Rectal smooth muscle tissue (tissue), 1 donor: ENCODE data around the gene DPYSL3.

Experiments used
- H3K27ac ChIP-seq: one replicate; pipeline ENCODE4 v1.7.0; 2013; ENCODE audit warnings: low read depth, low read length, inconsistent platforms
- H3K27me3 ChIP-seq: one replicate; pipeline ENCODE4 v1.7.0; 2013; ENCODE audit warnings: low read length; ENCODE audit not compliant: control insufficient read depth, insufficient read depth
- H3K36me3 ChIP-seq: one replicate; pipeline ENCODE4 v1.7.0; 2013; ENCODE audit warnings: low read length; ENCODE audit not compliant: control insufficient read depth, insufficient read depth
- H3K4me1 ChIP-seq: one replicate; pipeline ENCODE4 v1.7.0; 2013; ENCODE audit warnings: low read length; ENCODE audit not compliant: control insufficient read depth, insufficient read depth
- H3K4me3 ChIP-seq: one replicate; pipeline ENCODE4 v1.7.0; 2013; ENCODE audit warnings: low read length
- H3K9ac ChIP-seq: one replicate; pipeline ENCODE4 v1.7.0; 2013; ENCODE audit warnings: low read length

The DPYSL3 gene

DNA sequence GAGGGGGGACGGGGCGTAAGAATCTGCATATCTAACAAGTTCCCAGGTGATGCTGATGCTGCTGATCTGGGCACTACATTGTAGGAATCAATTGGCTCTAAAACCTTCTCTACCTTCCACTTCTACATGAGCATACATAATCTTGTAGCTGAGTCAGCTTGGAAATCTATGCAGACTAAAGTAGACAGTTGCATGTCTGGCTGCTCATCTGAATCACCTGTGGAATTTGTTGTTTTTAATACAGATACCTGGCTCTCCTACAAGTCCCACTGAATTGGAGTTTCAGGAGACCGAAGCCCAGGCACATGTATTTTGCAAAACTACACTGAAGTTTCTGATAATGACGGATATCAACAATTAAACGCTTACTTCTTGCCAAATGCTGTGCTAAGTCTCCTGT lies 161.4 kb downstream of the DPYSL3 start:
- no peak overlapping the region for H3K27ac ChIP-seq
- no peaks in the 10 kb centered on the region for H3K36me3 ChIP-seq
- no peaks in the 10 kb centered on the region for H3K4me1 ChIP-seq
- H3K27me3 ChIP-seq = no peaks in the 10 kb centered on the region
- no peak overlapping the region for H3K4me3 ChIP-seq
- no peak overlapping the region for H3K9ac ChIP-seq

DNA sequence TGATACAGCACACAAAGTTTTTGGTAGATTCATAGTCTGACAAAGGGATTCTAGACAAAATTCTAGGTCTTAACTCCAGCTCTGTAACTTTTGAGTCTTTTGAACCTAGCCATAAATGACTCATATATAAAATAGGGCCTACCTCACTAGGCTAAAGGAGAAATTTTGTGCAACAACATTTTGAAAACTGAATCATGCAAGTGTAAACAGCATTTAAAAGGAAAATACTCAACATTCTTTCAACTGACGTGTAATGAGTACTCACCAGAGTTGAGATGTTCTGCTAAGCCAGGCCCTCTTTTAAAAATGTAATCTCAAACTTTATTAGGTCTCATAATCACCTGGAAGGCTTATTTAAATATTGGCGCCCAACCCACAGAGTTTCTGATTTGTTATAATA lies 161.8 kb downstream of the DPYSL3 start:
- H3K27me3 ChIP-seq = no peaks in the 10 kb centered on the region
- no peak overlapping the region for H3K9ac ChIP-seq
- H3K27ac ChIP-seq = no peak overlapping the region
- no peak overlapping the region for H3K4me3 ChIP-seq
- no peaks in the 10 kb centered on the region for H3K4me1 ChIP-seq
- H3K36me3 ChIP-seq = no peaks in the 10 kb centered on the region

DNA sequence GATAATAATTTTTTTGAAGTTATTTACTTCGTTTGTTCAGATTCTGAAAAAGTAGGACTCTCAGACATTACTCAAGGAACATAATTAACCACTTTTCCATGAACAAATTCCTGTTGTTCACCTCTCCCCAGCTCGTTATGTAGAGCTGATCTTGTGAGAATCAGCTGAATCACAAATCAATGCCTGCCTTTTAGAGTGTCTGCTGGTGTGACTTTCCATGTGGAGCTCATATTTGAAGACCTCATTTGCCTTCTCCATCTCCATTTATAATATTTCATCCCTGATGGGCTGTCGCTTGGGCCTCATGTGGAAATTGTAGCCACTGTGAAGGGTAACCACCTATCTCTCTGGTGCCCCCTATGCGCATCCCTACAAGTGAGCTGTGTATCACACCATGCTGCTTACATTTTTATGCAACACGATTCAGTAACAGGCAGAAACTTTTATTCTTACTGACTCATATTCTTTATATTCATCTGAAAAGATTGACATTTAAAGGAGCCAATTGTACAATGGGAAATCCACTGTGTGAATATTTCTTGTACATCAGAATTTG lies 163.8 kb downstream of the DPYSL3 start:
- no peak overlapping the region for H3K27ac ChIP-seq
- no peaks in the 10 kb centered on the region for H3K27me3 ChIP-seq
- H3K4me3 ChIP-seq = no peak overlapping the region
- H3K9ac ChIP-seq = no peak overlapping the region
- no peaks in the 10 kb centered on the region for H3K4me1 ChIP-seq
- H3K36me3 ChIP-seq = no peaks in the 10 kb centered on the region

DNA sequence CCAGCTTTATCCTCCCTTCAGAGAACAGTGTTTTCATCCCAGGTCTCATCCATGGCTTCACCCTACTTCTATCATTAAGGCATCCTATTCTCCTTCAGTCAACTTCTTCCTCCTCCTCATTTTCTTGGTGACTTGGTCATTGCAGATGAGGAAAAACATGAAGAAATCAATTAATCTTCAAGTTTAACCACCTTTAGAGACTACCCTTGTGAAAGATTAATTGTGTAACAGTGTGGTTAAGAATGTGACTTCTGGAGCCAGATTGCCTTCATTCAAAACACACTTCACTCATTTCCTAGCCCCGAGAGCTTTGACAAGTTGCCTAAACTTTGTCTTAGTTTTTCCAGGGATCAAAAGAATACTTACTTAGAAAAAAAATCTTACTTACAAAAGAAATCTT lies 165.0 kb downstream of the DPYSL3 start:
- H3K27ac ChIP-seq = no peak overlapping the region
- no peaks in the 10 kb centered on the region for H3K36me3 ChIP-seq
- no peak overlapping the region for H3K4me3 ChIP-seq
- H3K4me1 ChIP-seq = no peaks in the 10 kb centered on the region
- H3K9ac ChIP-seq = no peak overlapping the region
- H3K27me3 ChIP-seq = no peaks in the 10 kb centered on the region

DNA sequence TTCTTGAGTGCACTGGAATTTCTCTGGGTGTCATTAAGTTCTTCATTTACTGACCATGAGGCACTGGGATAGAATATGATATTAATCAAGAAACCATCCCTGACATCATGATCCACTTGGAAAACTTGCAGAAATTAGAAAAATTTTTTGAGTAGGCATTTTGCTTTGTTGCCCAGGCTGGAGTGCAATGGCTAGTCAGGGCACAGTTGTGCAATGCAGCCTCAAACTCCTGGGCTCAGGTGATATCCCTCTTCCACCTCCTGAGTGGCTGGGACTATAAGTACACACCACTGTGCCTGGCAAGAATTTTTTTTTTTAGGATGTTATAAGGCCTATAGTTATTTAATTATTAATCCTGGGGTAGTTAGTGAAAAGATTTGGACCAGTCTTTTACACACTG lies 168.5 kb downstream of the DPYSL3 start:
- Histone ChIP-seq H3K27ac (no peak overlapping the region), H3K36me3 (no peaks in the 10 kb centered on the region), H3K4me1 (no peaks in the 10 kb centered on the region), H3K27me3 (no peaks in the 10 kb centered on the region), H3K4me3 (no peak overlapping the region), H3K9ac (no peak overlapping the region)

DNA sequence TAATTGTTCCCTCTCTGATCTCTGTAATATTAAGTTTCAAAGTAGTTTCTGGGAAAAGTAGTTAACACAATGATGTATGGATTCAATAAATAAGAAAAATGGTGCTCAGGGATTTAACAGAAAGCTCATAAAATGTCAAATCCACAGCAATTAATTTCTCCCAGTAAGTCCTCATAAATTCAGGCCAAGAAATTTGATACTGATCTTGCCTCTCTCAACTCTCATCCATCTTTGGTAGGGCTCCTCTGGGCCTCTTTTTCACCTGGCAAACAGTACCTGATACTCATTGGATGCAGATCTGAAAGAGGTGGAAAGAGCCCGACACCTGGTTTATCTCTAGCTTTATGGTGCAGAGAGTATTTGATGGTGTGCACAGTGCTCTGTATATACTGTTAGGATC lies 168.9 kb downstream of the DPYSL3 start:
- H3K4me1 ChIP-seq = no peaks in the 10 kb centered on the region
- H3K9ac ChIP-seq = no peak overlapping the region
- H3K4me3 ChIP-seq = no peak overlapping the region
- H3K27me3 ChIP-seq = no peaks in the 10 kb centered on the region
- no peak overlapping the region for H3K27ac ChIP-seq
- H3K36me3 ChIP-seq = no peaks in the 10 kb centered on the region
